Activated CD8-positive, alpha-beta T cell treated with anti-CD3 and anti-CD28 coated beads for 36 hours (primary cell): Measurements from ENCODE around the gene ATG4B. TPM values are rescaled to one million over a fixed set of nuclear protein-coding genes. Genes with fewer than 3 reads are reported as not detected.

Source experiments
- ATAC-seq: fragments of 200-7000 bp; cut with Tn5 transposase; one replicate; pipeline ENCODE4 v1.10.0; 2021; ENCODE audit warnings: mild to moderate bottlenecking, moderate library complexity
- CTCF ChIA-PET: fragments of 350-600 bp; sonication (Branson Sonifier 250); formaldehyde crosslinking; loops from one replicate; lab custom pipeline; 2021; ENCODE audit warnings: antibody characterized with exemption; lab: Charles Lee
- POLR2A ChIA-PET: fragments of 350-600 bp; sonication (Branson Sonifier 250); formaldehyde crosslinking; loops from one replicate; lab custom pipeline; 2021; ENCODE audit warnings: antibody characterized with exemption; lab: Charles Lee
- DNase-seq: peaks from one replicate; pipeline ENCODE4 v3.0.0-alpha.2; 2020
- H3K27ac Mint-ChIP-seq: one replicate; pipeline ENCODE4 v1.8.0; 2021; ENCODE audit warnings: mild to moderate bottlenecking, mixed read lengths
- H3K27me3 Mint-ChIP-seq: one replicate; pipeline ENCODE4 v1.8.0; 2021; ENCODE audit warnings: mixed read lengths
- H3K36me3 Mint-ChIP-seq: one replicate; pipeline ENCODE4 v1.8.0; 2021; ENCODE audit warnings: low read depth, mixed read lengths
- H3K4me1 Mint-ChIP-seq: one replicate; pipeline ENCODE4 v1.8.0; 2021; ENCODE audit warnings: low read depth, mixed read lengths
- H3K4me3 Mint-ChIP-seq: one replicate; pipeline ENCODE4 v1.8.0; 2021; ENCODE audit warnings: mild to moderate bottlenecking, moderate library complexity, mixed read lengths
- H3K9me3 Mint-ChIP-seq: one replicate; pipeline ENCODE4 v1.8.0; 2021; ENCODE audit warnings: mixed read lengths
- intact Hi-C: fragments of 100-400 bp; cut with micrococcal nuclease; formaldehyde crosslinking; loops from one replicate; pipeline ENCODE4 v1.10.0; 2022
- total RNA-seq, 2 experiments: library from RNA; stranded (reverse); gene quantifications; one replicate each; pipeline ENCODE4 v1.2.3, GENCODE V29; 2021
- TF ChIP-seq, protein P1 (sequence below): fragments of 200-600 bp; IDR thresholded peaks from one replicate; pipeline ENCODE4 v1.8.0; 2022; ENCODE audit warnings: antibody characterized with exemption, mild to moderate bottlenecking

ATG4B gene
- total RNA-seq, 2 experiments from 2014 or later: 90.7 to 94.6 TPM

DNA sequence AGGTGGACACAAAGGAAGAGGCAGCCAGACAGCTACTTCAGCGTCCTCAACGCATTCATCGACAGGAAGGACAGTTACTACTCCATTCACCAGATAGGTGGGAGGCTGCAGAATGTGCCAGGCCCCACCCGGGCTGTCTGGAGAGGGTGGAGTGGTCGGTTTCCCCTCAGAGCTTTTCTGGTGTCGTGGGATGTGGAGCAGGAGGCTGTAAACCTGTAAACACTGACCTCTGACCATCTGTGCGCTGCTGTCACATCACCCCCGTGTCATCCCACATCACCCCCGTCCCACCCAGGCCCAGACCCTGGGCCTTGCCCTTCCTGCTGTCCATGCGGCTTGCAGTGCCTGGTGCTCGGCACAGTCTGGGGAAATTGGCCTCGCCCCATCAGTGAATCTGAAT is 17.1 kb downstream of the ATG4B start:
- Mint-ChIP-seq H3K4me1 (peaks cover 6% of the 10 kb centered on the region), H3K4me3 (no peak overlapping the region), H3K36me3 (peaks cover 28% of the 10 kb centered on the region), H3K27ac (no peak overlapping the region), H3K9me3 (no peaks in the 10 kb centered on the region), H3K27me3 (no peaks in the 10 kb centered on the region)
- ATAC-seq (no peak), DNase-seq (no peak)
- intact Hi-C loops: no loop called here
- TF ChIP-seq, protein P1, sequence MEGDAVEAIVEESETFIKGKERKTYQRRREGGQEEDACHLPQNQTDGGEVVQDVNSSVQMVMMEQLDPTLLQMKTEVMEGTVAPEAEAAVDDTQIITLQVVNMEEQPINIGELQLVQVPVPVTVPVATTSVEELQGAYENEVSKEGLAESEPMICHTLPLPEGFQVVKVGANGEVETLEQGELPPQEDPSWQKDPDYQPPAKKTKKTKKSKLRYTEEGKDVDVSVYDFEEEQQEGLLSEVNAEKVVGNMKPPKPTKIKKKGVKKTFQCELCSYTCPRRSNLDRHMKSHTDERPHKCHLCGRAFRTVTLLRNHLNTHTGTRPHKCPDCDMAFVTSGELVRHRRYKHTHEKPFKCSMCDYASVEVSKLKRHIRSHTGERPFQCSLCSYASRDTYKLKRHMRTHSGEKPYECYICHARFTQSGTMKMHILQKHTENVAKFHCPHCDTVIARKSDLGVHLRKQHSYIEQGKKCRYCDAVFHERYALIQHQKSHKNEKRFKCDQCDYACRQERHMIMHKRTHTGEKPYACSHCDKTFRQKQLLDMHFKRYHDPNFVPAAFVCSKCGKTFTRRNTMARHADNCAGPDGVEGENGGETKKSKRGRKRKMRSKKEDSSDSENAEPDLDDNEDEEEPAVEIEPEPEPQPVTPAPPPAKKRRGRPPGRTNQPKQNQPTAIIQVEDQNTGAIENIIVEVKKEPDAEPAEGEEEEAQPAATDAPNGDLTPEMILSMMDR: no peak
- ChIA-PET POLR2A (no interaction called here), CTCF (no interaction called here)

DNA sequence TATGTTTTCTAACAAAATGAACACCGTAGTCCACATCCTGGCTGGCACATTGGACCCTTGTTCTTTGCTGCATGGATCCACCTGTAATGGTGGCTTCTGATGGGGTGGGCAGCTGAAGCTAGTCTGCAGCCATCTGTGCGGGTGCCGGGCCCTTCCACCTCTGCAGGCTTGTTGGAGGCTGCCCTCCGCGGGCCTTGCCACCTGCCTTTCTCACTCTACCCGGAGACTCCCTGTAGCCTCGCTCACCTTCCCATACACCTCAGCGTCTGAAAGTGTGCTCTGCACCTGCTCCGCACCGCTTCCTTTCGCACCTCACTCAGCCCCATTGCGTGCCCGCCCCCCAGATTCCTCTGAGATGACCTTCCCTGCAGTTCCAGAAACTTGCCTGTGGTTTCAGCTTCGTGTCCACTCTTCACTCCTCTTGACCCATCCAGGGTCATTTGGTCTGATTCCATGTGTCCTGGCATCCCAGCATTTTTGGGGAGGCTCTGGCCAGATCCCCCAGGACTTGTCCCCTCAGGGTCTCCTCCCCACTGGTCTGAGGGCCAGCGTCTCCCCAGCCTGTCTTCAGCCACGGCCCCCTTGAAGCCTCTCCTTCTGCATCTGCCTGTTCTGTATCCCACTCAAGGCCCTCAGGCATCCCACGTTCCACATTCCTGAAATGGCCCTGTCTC is 18.2 kb downstream of the ATG4B start:
- TF ChIP-seq, protein P1: no peak
- peaks cover 28% of the 10 kb centered on the region for H3K36me3 Mint-ChIP-seq
- no peaks in the 10 kb centered on the region for H3K9me3 Mint-ChIP-seq
- POLR2A ChIA-PET: interaction anchor here (1.1 kb wide), 1 partner anchor 18 kb away, joined by 3 read pairs; no protein-coding TSS in a partner anchor
- H3K27me3 Mint-ChIP-seq: no peaks in the 10 kb centered on the region
- CTCF ChIA-PET: no interaction called here
- intact Hi-C loops: no loop called here
- DNase-seq: no peak
- no peak for ATAC-seq
- no peak overlapping the region for H3K27ac Mint-ChIP-seq
- H3K4me1 Mint-ChIP-seq: no peaks in the 10 kb centered on the region
- no peak overlapping the region for H3K4me3 Mint-ChIP-seq

DNA sequence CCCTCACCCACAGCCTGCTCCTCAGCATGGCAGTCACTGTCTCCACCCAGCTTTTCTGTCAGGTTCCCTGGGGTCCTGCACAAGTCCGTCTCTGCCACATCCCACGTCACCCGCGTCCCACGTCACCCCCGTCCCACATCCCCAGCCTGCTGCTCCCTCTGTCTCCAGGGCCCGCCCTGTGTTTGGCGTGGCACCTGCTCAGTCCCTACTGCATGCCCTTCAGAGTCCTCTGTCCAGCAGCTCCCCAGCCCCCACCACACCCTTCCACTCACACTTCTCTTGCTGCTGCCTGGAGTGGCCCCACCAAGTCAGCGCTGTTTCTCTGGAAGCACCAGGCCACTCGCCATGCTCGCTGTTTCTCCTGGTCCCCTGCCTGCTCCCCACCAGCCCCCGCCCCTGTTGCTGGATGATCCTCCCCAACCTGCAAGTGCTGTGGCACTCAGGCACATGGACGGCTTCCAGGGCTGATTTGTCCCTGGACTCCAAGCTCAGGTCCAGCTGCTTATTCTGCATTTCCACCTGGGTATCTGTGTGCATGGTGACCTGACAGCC is 18.8 kb downstream of the ATG4B start:
- ChIA-PET CTCF (no interaction called here), POLR2A (interaction anchor here (1.1 to 1.2 kb wide), 2 partner anchors 13 to 18 kb away, joined by 3 read pairs; no protein-coding TSS in a partner anchor)
- DNase-seq: no peak
- TF ChIP-seq, protein P1: no peak
- Mint-ChIP-seq H3K27me3 (no peaks in the 10 kb centered on the region), H3K9me3 (no peaks in the 10 kb centered on the region), H3K4me3 (no peak overlapping the region), H3K36me3 (peaks cover 28% of the 10 kb centered on the region), H3K27ac (no peak overlapping the region), H3K4me1 (no peaks in the 10 kb centered on the region)
- ATAC-seq: no peak
- intact Hi-C loops: no loop called here

DNA sequence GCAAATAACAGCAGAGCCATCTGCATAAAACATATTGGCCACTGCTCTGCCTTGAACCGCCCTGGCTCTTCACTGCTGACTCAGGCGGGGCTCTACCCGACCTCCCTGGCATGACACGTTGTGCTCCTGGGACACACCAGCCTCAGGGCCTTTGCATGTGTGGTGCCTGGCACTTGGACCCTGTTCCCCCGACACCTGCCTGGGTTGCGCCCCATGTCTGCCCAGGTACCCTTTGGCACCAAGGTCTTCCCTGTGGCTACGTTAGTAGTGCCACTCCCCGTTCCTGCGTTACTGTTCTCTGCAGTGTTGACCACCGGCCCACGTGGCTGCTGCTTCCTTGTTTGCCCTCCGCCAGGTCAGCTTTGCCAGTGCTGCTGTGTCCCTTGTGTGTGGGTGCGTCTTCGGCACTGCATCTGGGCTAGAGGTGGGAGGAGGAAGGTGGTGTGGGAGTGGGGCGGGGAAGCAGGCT is 20.3 kb downstream of the ATG4B start:
- Mint-ChIP-seq H3K9me3 (no peaks in the 10 kb centered on the region), H3K4me1 (no peaks in the 10 kb centered on the region), H3K27me3 (no peaks in the 10 kb centered on the region), H3K4me3 (no peak overlapping the region), H3K36me3 (peaks cover 26% of the 10 kb centered on the region), H3K27ac (no peak overlapping the region)
- intact Hi-C loops: no loop called here
- TF ChIP-seq, protein P1: no peak
- ATAC-seq: no peak
- ChIA-PET POLR2A (no interaction called here), CTCF (interaction anchor here (0.9 to 2.1 kb wide), 3 partner anchors 13 to 20 kb away, joined by 3 to 7 read pairs (median 3); no protein-coding TSS in a partner anchor)
- DNase-seq: no peak

DNA sequence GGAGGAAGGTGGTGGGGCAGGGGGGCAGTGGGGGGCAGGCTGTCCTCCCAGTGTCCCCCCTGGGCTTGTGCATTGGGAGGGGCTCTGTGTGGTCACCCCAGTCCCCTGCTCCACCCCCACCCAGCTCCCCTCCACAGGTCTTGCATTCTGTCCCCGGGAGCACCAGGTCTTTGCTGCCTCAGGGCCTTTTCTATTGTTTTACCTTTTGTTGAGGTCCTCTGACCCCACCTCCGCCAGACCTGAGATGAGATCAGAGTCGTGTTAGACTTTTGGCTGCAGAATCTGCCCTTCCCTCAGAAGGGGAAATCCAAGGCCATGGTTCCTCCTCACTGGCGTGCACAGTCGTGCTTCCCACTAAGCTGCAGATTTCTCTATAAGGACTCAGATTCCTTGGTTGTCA is 20.8 kb downstream of the ATG4B start:
- Mint-ChIP-seq H3K27ac (no peak overlapping the region), H3K27me3 (no peaks in the 10 kb centered on the region), H3K4me1 (no peaks in the 10 kb centered on the region), H3K36me3 (peaks cover 23% of the 10 kb centered on the region), H3K9me3 (no peaks in the 10 kb centered on the region), H3K4me3 (no peak overlapping the region)
- POLR2A ChIA-PET: no interaction called here
- CTCF ChIA-PET: interaction anchor here (0.9 to 2.1 kb wide), 5 partner anchors 10 to 26 kb away, joined by 3 to 7 read pairs (median 4); no protein-coding TSS in a partner anchor
- no peak for ATAC-seq
- DNase-seq: no peak
- TF ChIP-seq, protein P1: no peak
- intact Hi-C loops: no loop called here
